H1 (cell line): ENCODE results near the gene EXOC1. TPM values are rescaled to one million over a fixed set of nuclear protein-coding genes. Genes with fewer than 3 reads are reported as not detected.

Experiments
- ATF2 ChIP-seq: IDR thresholded peaks from 2 replicates; pipeline ENCODE4 v1.6.1; 2012; ENCODE audit warnings: low read length, inconsistent platforms
- CTCF ChIP-seq, 3 experiments: IDR thresholded peaks; 1 replicate in 2 of 3; 2 replicates in 1 of 3; pipeline versions ENCODE4 v1.5.1 to v1.6.1; 2011; ENCODE audit warnings: low read length in 3 of 3, mild to moderate bottlenecking in 3 of 3, inconsistent platforms in 2 of 3, low read depth in 1 of 3, moderate library complexity in 1 of 3; ENCODE audit not compliant: insufficient read depth in 1 of 3; ENCODE audit errors: control extremely low read depth in 1 of 3
- JUND ChIP-seq: IDR thresholded peaks from 2 replicates; pipeline ENCODE4 v1.6.1; 2011; ENCODE audit warnings: mild to moderate bottlenecking, improper control_type of control experiment, low read length
- NANOG ChIP-seq: IDR thresholded peaks from 2 replicates; pipeline ENCODE4 v1.6.1; 2011; ENCODE audit warnings: low read length, low read depth, mild to moderate bottlenecking, inconsistent platforms; ENCODE audit not compliant: insufficient read depth, poor library complexity, severe bottlenecking
- RNF2 ChIP-seq: fragments of 200-900, 300-1000 bp; sonication (generic); IDR thresholded peaks from 2 replicates; pipeline ENCODE4 v1.7.1; 2016; ENCODE audit warnings: borderline replicate concordance, low read depth, mild to moderate bottlenecking, antibody characterized with exemption, low read length; ENCODE audit not compliant: poor library complexity, severe bottlenecking; ENCODE audit errors: missing control alignments
- RXRA ChIP-seq: IDR thresholded peaks from 2 replicates; pipeline ENCODE4 v1.6.1; 2011; ENCODE audit warnings: low read depth, mild to moderate bottlenecking, low read length, moderate library complexity; ENCODE audit not compliant: insufficient read depth
- SP1 ChIP-seq: IDR thresholded peaks from 2 replicates; pipeline ENCODE4 v1.6.1; 2011; ENCODE audit warnings: low read depth, low read length
- TAF1 ChIP-seq: IDR thresholded peaks from 2 replicates; pipeline ENCODE4 v1.6.1; 2011; ENCODE audit warnings: mild to moderate bottlenecking, low read depth, low read length
- polyA plus RNA-seq, 7 experiments: library from polyadenylated mRNA; depleted of rRNA in 3 of 7; stranded (reverse) in 5 of 7; unstranded in 2 of 7; fragments of >200 nt in 5 of 7; fragments of 200-250 nt in 2 of 7; gene quantifications; 1 replicate in 5 of 7; 2 replicates in 1 of 7; 4 replicates in 1 of 7; pipeline versions ENCODE4 v1.2.1 to v1.2.3, GENCODE V29; 2011 to 2013; ENCODE audit warnings: missing spikeins in 2 of 7, mixed read lengths in 2 of 7
- total RNA-seq: library from RNA; stranded (reverse); fragmentation: NEBNext Ultra II Directional; extraction: Animal tissue kit (Norgen Biotek cat#: 25700); gene quantifications from 2 replicates; pipeline ENCODE4 v1.2.1, GENCODE V29; 2021

The EXOC1 gene
- total and polyA plus RNA-seq, 2 of the 8 experiments (the other 6 are each of a cell fraction or from before 2014, with no cell fraction given): 5.9 to 19.6 TPM

GRCh38 chr4:55851885-55852284 lies 1.6 kb upstream of the EXOC1 start (continued):
- TF ChIP-seq CTCF (IDR thresholded peaks at IDR 0.05; ENCODE audit: control extremely low read depth in 1 of 3, insufficient read depth in 1 of 3, low read depth in 1 of 3, low read length in 3 of 3) (no peak), RNF2 (no peak), ATF2 (no peak), NANOG (no peak), TAF1 (no peak), RXRA (no peak), SP1 (no peak), JUND (no peak)
